Hematopoietic multipotent progenitor cell treated with erythropoietin and hydrocortisone succinate and interleukin-3 and kit ligand, for 15 days (in vitro differentiated cells): ENCODE results near the gene OR6S1.

Source experiments
- DNase-seq: peaks from one replicate; pipeline ENCODE4 v3.0.0-alpha.2; 2015; ENCODE audit warnings: low spot score

OR6S1 gene

GRCh38 chr14:20641591-20641990 is at the start of gene OR6S1:
TSS of gene OR6S1 (minus strand) at chr14:20641691. CDS start at chr14:20641691, 0 bp downstream.
- DNase-seq: no peak

- peak; percentile 70 for DNase-seq
Measured at GRCh38 chr14:20690848-20691640, 49.6 kb upstream of the OR6S1 start.

- DNase-seq: no peak
Measured at GRCh38 chr14:20688167-20688839, 46.8 kb upstream of the OR6S1 start, which contains the start of gene ANG. TSS of gene ANG (plus strand) at chr14:20688764. CDS start at chr14:20693565, 4,801 bp downstream.

- no peak for DNase-seq
Measured at GRCh38 chr14:20687362-20688166, 46.1 kb upstream of the OR6S1 start.

GRCh38 chr14:20686386-20687143 is 45.1 kb upstream of the OR6S1 start:
- DNase-seq: no peak

GRCh38 chr14:20684662-20685456 is 43.4 kb upstream of the OR6S1 start:
- no peak for DNase-seq

- DNase-seq: peak; percentile 66
Measured at GRCh38 chr14:20683891-20684661, 42.6 kb upstream of the OR6S1 start, which contains the start of gene RNASE4. TSS of gene RNASE4 (plus strand) at chr14:20684560. CDS start at chr14:20699372, 14,812 bp downstream.

- peak; percentile 45 for DNase-seq
Measured at GRCh38 chr14:20683125-20683890, 41.8 kb upstream of the OR6S1 start.

- DNase-seq: no peak
Measured at GRCh38 chr14:20682435-20683124, 41.1 kb upstream of the OR6S1 start.

GRCh38 chr14:20682127-20682434 is 40.6 kb upstream of the OR6S1 start:
- no peak for DNase-seq

- peak; percentile 56 for DNase-seq
Measured at GRCh38 chr14:20681348-20682126, 40.0 kb upstream of the OR6S1 start.

GRCh38 chr14:20680843-20681347 is 39.4 kb upstream of the OR6S1 start:
- no peak for DNase-seq

GRCh38 chr14:20680363-20680762 is 38.9 kb upstream of the OR6S1 start:
- no peak for DNase-seq

GRCh38 chr14:20679907-20680306 is 38.4 kb upstream of the OR6S1 start:
- no peak for DNase-seq

GRCh38 chr14:20676072-20676471 is 34.6 kb upstream of the OR6S1 start:
- DNase-seq: no peak

- DNase-seq: no peak
Measured at GRCh38 chr14:20675669-20676068, 34.2 kb upstream of the OR6S1 start.

- DNase-seq: no peak
Measured at GRCh38 chr14:20671597-20672283, 30.2 kb upstream of the OR6S1 start.
